ENCODE data around the gene MAGI2.

MAGI2 gene

DNA sequence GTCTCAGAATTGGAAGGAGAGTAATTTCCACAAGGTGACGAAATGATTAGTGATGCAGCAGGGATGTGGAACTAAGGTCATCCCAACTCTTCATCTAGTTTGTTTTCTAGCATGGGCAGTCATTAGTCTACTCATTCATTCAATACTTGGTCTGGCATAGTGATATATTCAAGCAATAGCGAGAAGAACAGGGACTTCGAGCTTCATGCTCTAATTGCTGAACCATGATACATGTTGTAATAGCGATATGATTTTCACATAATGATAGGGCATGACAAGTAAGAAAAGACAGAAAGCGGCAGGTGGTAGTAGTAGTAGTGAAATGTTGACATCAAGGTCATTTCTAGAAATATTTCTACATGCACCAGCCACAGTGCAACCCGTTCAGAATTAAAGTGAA is 1002.8 kb downstream of the MAGI2 start:
- no peak for FAIRE-seq

GRCh38 chr7:78448911-78449310 is 1004.6 kb downstream of the MAGI2 start:
- no peak for FAIRE-seq

DNA sequence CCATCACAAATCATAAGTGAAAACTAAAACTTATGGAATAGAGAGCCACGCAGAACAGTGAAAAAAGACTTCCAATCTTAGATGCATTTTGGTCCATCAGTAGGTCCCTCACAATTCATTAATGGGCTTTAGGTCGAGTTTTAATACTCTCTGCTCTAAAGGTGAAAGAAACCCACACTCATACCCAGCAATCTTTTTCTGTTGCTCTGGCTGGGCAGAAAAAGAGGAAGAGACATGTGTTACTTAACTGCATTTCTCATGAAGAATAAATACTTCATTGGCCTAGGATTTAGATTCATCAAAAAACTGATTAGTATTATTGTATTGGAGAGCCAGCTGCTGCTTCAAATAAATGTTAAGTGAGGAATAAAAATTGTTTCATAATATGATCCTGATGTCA is 1009.2 kb downstream of the MAGI2 start:
- no peak for FAIRE-seq

GRCh38 chr7:78443811-78444210 is 1009.7 kb downstream of the MAGI2 start:
- FAIRE-seq = no peak

- FAIRE-seq = no peak
Observed at GRCh38 chr7:78441737-78442136, 1011.7 kb downstream of the MAGI2 start.

DNA sequence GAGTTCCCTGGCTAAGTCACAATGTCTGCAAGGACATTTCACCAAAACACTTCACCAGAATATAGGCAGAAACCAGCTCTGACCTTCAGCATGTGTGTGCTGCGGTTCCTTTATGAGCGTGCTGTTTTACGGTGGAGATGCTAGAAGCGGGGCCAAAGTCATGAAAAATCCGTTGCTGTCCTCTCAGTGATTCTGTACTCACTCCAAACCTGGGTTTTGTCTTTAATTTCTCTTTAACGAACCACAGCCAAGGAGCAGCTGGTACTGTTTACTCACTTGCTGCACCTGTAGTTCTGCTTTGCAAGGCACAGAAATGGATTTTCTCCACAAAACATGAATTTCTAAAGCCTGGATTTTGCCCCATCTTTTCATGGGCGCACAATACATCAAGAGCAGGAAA is 1015.0 kb downstream of the MAGI2 start:
- FAIRE-seq = no peak

GRCh38 chr7:78437118-78437517 is 1016.3 kb downstream of the MAGI2 start:
- FAIRE-seq = no peak

- no peak for FAIRE-seq
Observed at GRCh38 chr7:78435355-78435754, 1018.1 kb downstream of the MAGI2 start.

GRCh38 chr7:78434281-78434680 is 1019.2 kb downstream of the MAGI2 start:
- FAIRE-seq = no peak

GRCh38 chr7:78433421-78433820 is 1020.0 kb downstream of the MAGI2 start:
- no peak for FAIRE-seq

DNA sequence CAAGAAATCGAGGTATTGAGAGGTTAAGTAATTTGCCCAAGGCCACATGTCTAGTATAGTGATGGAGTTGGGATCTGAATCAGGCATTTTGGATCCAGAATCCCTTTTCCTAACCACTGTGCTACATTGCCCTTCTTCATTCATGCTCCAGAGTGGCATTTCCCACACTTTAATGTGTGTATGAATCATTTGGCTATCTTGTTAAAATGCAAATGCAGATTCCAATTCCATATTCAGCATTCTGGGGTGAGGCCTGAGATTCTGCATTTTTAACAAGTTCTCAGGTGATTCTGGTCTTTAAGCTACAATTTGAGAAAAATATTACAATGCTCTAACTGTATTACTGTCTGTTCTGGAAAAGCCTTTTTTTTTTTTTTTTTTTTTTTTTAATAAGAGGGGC is 1023.6 kb downstream of the MAGI2 start:
- no peak for FAIRE-seq

DNA sequence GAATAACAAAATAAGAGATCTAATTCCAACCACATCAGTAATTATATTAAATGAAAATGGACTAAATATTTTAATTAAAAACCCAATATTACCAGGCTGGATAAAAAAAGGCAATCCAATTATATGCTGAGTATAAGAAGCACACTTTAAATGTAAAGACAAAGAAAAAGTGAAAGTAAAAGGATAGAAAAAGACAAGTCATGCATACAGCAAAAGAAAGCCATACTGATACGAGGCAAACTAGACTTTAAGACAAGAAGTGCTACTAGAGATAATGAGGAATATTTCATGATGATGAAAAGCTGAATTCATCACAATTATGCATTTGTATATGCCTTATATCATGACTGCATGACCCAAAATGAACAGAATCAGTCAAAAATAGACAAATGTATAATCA is 1026.3 kb downstream of the MAGI2 start:
- no peak for FAIRE-seq

DNA sequence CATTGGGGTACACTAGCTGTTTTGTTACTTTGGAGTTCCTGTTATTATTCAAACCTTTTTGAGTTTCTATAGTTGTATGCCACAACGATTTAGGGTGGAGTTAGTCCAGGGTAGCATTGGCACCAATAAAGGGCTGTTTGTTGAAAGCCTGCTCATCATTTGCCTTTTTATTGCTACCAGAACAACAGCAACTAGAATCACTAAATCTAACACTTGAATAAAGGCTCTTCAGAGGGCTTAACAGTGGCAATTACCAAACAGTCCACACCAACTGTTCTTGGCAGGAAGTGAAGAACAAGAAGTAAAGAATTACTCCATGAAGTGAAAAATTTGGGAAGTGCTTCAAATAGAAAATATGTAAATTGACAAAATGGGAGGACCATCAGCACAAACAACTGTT is 1033.5 kb downstream of the MAGI2 start:
- FAIRE-seq = no peak

GRCh38 chr7:78417180-78417853 is 1036.2 kb downstream of the MAGI2 start:
- FAIRE-seq = no peak

GRCh38 chr7:78413568-78413967 is 1039.9 kb downstream of the MAGI2 start:
- FAIRE-seq = no peak

GRCh38 chr7:78412216-78412858 is 1041.1 kb downstream of the MAGI2 start:
- FAIRE-seq = no peak

GRCh38 chr7:78407031-78407430 is 1046.4 kb downstream of the MAGI2 start:
- FAIRE-seq = no peak

GRCh38 chr7:78406531-78406930 is 1046.9 kb downstream of the MAGI2 start:
- no peak for FAIRE-seq

DNA sequence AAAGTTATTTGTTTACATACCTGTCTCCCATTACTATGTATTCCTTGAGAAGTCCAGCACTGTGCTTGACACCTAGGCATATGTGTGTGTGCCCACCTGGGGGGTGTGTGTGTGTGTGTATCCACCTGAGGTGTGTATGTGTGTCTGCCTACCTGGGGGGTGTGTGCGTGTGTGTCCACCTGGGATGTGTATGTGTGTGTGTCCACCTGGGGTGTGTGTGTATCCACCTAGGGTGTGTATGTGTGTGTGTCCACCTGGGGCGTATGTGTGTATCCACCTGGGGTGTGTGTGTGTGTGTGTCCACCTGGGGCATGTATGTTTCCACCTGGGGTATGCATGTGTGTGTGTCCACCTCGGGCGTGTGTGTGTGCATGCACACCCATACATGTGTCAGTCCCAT is 1051.4 kb downstream of the MAGI2 start:
- FAIRE-seq = no peak

DNA sequence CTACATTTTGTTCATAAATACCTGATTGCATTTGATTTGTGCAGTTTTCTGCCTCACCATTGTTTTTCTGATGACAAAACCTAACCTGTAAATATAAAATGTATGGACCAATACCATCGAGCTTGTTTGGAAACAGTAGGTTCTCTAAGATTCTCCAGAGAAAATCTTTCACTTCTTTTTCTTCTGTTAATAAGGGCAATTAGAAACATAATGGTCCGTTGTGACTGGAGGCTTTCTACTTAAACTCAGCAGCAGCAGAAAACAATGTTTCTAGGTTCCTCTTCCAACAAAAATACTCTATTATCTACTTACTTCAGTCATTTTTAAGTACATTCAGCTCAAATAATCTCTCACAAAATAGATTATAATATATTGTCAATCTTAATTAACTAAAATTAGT is 1053.4 kb downstream of the MAGI2 start:
- no peak for FAIRE-seq

DNA sequence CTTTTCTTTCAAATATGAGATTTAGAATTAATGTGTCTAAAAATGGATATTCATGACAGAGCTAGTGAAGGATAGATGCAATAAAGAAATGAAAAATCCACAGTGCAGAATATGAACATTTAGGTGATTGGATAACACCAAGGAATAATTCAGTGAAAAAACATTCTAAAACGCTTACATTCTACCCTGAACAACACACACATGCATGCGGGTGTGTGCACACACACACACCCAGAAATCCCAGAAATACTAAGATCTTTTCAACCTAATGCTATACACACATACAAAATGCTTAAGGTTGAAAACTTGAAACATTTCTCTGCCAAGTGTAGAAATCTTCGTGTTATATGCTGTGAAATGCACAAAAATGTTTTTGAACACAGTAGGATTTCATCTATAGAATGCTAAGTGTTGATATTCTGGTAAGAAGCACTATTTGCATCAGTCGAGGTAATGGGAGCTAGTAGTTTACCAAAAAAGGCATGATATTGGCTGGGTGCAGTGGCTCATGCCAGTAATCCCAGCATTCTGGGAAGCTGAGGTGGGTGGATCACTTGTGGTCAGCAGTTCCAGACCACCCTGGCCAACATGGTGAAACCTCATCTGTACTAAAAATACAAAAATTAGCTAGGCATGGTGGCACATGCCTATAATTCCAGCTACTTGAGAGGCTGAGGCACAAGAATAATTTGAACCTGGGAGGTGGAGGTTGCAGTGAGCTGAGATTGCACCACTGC is 1054.3 kb downstream of the MAGI2 start:
- FAIRE-seq = no peak

DNA sequence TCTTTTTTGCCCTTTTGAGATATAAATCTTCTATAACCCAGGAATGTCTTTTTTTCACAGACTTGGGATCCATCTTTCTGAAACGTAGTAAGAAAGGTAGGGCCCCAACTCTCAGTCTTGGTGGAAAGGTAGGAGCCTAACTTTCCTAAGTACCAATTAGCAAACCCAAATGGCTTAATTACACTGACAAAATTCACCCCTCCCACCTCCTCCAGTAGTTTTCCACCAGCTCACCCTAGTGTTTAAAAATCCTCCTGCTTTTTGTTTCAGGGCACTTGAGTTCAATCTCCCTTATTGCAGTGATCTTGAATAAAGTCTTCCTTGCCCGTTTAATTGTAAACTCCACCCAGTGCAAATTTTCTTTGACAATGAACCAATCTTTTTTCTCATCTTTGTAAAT is 1054.9 kb downstream of the MAGI2 start:
- FAIRE-seq = no peak

DNA sequence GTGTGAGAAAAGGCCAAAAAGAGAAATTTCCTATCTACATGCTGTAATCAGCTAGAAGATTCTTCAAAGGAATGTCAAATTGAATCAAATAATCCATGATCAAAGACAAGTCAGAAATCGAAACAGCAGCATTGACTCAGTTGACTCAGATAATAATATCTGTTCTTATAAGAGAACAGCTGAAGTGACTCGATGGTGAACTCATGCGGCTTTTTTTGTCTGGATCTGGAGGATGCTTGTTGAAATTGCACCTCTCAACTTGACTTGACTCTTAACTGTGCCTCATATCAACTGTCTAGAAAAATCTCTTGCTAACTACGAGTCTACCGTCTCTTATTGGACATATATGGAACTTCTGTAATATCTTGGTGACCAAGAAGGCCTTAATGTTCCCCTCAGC is 1055.4 kb downstream of the MAGI2 start:
- no peak for FAIRE-seq

DNA sequence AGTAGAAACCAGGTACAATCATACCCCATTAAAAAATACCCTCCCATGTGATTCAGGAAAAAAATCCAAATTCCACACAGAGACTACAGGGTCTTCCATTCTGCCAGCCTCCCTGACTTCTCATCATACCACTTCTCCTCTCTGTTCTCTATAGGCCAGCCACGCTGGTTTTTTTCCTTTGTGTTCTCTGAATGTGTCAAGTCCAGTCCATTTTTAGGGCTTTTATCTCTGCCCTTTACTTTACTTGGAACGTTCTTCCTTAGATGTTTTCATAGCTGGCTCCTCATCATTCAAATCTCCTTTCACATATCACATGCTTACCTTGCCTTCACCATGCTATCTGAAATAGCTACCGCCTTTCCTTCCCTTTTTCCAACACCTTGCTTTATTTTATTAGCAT is 1057.3 kb downstream of the MAGI2 start:
- no peak for FAIRE-seq
